Measurements from ENCODE around the gene MELK. TPM values are rescaled to one million over a fixed set of nuclear protein-coding genes. Genes with fewer than 3 reads are reported as not detected.
"Not testable (repeated sequence)": the region's sequence is repeated elsewhere in the genome, so short reads cannot be mapped to it uniquely, and the experiment has no call there.

MELK gene
- total and polyA plus RNA-seq, 12 donors = 0.12 to 11.4 (median 0.75) TPM

DNA sequence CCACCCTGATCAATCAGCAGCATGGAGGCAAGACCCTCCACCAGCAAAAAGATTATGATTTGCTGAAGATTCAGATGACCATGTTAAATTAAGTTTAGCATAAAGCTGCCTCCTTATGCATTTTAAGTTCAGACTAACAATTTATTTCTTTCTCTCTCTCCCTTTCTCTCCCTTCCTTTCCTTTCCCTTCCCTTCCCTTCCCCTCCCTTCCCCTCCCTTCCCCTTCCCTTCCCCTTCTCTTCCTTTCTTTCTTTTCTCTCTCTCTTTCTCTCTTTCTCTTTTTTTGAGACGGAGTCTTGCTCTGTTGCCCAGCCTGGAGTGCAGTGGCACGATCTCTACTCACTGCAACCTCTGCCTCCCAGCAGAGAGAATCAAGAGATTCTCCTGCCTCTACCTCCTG lies 1.4 kb upstream of the MELK start:
- 81 to 95% (median 88%) methylated on average over 2 of the region's 2 CpGs for WGBS, 4 donors
- no peaks in the 10 kb centered on the region for H3K36me3 ChIP-seq (replicated peaks in 1 of 2)
- no peaks in the 10 kb centered on the region for H3K9me3 ChIP-seq (replicated peaks in 1 of 3)
- DNase-seq = no peak
- H3K4me1 ChIP-seq (replicated peaks in 1 of 2) = peaks cover 4 to 9% of the 10 kb centered on the region in 2 donors
- H3K27ac ChIP-seq = no peak overlapping the region
- TF ChIP-seq, protein P1, sequence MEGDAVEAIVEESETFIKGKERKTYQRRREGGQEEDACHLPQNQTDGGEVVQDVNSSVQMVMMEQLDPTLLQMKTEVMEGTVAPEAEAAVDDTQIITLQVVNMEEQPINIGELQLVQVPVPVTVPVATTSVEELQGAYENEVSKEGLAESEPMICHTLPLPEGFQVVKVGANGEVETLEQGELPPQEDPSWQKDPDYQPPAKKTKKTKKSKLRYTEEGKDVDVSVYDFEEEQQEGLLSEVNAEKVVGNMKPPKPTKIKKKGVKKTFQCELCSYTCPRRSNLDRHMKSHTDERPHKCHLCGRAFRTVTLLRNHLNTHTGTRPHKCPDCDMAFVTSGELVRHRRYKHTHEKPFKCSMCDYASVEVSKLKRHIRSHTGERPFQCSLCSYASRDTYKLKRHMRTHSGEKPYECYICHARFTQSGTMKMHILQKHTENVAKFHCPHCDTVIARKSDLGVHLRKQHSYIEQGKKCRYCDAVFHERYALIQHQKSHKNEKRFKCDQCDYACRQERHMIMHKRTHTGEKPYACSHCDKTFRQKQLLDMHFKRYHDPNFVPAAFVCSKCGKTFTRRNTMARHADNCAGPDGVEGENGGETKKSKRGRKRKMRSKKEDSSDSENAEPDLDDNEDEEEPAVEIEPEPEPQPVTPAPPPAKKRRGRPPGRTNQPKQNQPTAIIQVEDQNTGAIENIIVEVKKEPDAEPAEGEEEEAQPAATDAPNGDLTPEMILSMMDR (IDR thresholded peaks at IDR 0.05) = no peak
- TF ChIP-seq POLR2A (IDR thresholded peaks at IDR 0.05) = no peak
- intact Hi-C loops (cut with DNase I) = no loop called here
- no peaks in the 10 kb centered on the region for H3K27me3 ChIP-seq
- H3K4me3 ChIP-seq = no peak overlapping the region

DNA sequence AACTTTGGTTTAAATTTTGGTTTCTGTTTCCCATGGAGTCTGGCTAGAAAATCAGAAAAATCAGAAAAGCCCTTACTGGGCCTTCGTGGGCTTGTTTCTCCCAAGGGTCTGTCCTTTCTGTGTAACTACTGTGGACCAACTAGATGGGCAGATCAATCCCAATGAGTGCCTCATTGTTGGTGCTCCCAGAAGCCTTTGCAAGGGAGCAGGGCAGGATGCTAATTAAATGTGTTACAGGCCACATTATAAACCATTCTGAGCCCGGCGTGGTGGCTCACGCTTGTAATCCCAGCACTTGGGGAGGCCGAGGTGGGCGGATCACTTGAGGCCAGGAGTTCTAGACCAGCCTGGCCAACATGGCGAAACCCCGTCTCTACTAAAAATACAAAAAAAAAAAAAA lies 1.4 kb downstream of the MELK start:
- H3K9me3 ChIP-seq (replicated peaks in 1 of 3); H3K27ac ChIP-seq; intact Hi-C loops (cut with DNase I); DNase-seq; H3K36me3 ChIP-seq (replicated peaks in 1 of 2); H3K27me3 ChIP-seq; H3K4me1 ChIP-seq (replicated peaks in 1 of 2); H3K4me3 ChIP-seq: not testable (repeated sequence)
- WGBS, 4 donors = 91 to 97% (median 93%) methylated on average over 6 to 8 of the region's 8 CpGs

DNA sequence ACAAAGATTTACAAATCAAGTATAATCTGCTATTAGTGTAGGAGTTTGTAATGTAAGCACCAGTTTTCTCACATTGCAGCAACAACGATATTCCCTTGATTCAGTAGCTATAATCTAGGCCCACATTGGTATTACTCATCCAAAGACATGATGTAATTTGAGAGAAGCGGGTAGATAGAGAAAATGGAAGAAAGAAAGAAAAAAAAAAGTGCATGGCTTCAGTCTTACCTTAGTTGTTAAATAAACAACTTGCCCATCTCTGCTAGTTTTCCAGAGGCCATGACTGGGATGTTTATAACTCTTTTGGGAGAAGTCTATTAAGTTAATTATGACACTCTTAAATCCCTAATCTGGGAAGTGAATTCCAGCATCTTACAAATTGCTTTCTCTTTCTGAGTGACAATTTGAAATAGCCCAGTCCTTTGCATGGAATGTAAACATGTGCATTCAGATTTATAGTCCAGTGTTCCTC lies 2.8 kb downstream of the MELK start:
- no peak for DNase-seq
- H3K4me1 ChIP-seq (replicated peaks in 1 of 2) = peaks cover 0 to 9% of the 10 kb centered on the region in 2 donors
- H3K27ac ChIP-seq = no peak overlapping the region
- H3K36me3 ChIP-seq (replicated peaks in 1 of 2) = no peaks in the 10 kb centered on the region
- WGBS, 4 donors = 45 to 67% (median 53%) methylated on average over 2 of the region's 2 CpGs
- H3K4me3 ChIP-seq = no peak overlapping the region
- no peaks in the 10 kb centered on the region for H3K9me3 ChIP-seq (replicated peaks in 1 of 3)
- H3K27me3 ChIP-seq = no peaks in the 10 kb centered on the region
- intact Hi-C loops (cut with DNase I) = no loop called here
- TF ChIP-seq POLR2A (IDR thresholded peaks at IDR 0.05) = no peak
- TF ChIP-seq, protein P1 (IDR thresholded peaks at IDR 0.05) = no peak

DNA sequence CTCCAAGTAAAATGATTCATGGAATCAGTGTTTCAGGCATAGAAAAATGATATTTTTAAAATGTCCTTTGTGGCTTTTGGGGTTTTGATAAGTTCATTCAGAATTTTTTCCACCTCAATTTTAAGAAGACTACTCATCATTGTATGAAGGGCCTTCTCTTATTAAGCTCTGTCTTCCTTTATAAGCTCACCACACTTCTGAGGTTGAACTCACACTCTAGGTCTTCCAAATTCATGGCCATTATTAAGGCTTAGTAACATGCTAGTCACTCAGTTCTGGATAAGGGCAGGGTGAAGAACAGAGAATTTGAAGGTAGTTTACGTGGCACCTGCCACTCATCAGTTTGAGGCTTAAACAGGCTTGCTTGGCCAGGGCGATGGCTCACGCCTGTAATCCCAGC lies 4.2 kb downstream of the MELK start:
- Histone ChIP-seq H3K4me3 (no peak overlapping the region), H3K27ac (no peak overlapping the region), H3K4me1 (replicated peaks in 1 of 2) (peaks cover 0 to 9% of the 10 kb centered on the region in 2 donors), H3K9me3 (replicated peaks in 1 of 3) (no peaks in the 10 kb centered on the region), H3K36me3 (replicated peaks in 1 of 2) (no peaks in the 10 kb centered on the region), H3K27me3 (no peaks in the 10 kb centered on the region)
- no peak for TF ChIP-seq POLR2A (IDR thresholded peaks at IDR 0.05)
- TF ChIP-seq, protein P1 (IDR thresholded peaks at IDR 0.05) = no peak
- intact Hi-C loops (cut with DNase I) = no loop called here
- WGBS, 4 donors = 88 to 100% (median 96%) methylated on average over 1 to 3 of the region's 3 CpGs
- no peak for DNase-seq

DNA sequence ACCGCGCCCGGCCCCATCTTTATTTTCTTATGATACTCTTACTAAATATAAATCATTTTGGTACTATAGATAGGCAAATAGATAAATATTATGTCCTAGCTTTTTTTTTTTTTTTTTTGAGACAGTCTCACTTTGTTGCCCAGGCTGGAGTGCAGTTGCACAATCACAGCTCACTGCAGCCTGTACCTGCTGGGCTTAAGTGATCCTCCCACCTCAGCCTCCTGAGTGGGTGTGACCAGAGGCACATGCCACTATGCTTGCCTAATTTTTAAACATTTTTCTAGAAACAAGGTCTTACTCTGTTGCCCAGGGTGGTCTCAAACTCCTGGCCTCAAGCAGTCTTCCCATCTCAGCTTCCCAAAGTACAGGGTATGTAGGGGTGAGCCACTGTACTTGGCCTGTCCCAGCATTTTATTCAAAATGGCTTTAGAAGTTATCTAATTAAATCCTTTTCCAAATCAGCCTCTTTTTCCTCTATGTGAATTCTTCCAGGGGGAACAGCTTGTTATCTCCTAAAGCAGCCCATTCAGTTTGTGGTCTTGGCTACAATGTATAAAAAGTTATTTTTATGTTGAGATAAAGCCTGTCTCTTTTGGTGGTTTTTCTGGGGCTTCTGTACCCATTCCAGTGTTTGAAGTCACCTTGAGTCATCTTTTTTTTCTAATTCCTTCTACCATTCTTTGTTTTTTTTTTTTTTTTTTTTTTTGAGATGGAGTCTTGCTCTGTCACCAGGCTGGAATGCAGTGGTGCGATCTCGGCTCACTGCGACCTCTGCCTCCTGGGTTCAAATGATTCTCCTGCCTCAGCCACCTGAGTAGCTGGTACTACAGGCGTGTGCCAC lies 12.1 kb downstream of the MELK start:
- H3K36me3 ChIP-seq (replicated peaks in 1 of 2) = no peaks in the 10 kb centered on the region
- H3K27ac ChIP-seq = no peak overlapping the region
- no peaks in the 10 kb centered on the region for H3K4me1 ChIP-seq (replicated peaks in 1 of 2)
- intact Hi-C loops (cut with DNase I) = no loop called here
- no peaks in the 10 kb centered on the region for H3K9me3 ChIP-seq (replicated peaks in 1 of 3)
- TF ChIP-seq, protein P1 (IDR thresholded peaks at IDR 0.05) = no peak
- no peak for TF ChIP-seq POLR2A (IDR thresholded peaks at IDR 0.05)
- no peak for DNase-seq
- no peak overlapping the region for H3K4me3 ChIP-seq
- H3K27me3 ChIP-seq = no peaks in the 10 kb centered on the region
- 76 to 84% (median 79%) methylated on average over 7 of the region's 7 CpGs for WGBS, 4 donors
